ENCODE measurements around the gene EMC7. TPM values are rescaled to one million over a fixed set of nuclear protein-coding genes. Genes with fewer than 3 reads are reported as not detected.

Gene EMC7
- total and polyA plus RNA-seq, 9 of the 15 experiments (the other 6 are each of a cell fraction or from before 2014, with no cell fraction given): 25.8 to 92.8 (median 49.7) TPM

DNA sequence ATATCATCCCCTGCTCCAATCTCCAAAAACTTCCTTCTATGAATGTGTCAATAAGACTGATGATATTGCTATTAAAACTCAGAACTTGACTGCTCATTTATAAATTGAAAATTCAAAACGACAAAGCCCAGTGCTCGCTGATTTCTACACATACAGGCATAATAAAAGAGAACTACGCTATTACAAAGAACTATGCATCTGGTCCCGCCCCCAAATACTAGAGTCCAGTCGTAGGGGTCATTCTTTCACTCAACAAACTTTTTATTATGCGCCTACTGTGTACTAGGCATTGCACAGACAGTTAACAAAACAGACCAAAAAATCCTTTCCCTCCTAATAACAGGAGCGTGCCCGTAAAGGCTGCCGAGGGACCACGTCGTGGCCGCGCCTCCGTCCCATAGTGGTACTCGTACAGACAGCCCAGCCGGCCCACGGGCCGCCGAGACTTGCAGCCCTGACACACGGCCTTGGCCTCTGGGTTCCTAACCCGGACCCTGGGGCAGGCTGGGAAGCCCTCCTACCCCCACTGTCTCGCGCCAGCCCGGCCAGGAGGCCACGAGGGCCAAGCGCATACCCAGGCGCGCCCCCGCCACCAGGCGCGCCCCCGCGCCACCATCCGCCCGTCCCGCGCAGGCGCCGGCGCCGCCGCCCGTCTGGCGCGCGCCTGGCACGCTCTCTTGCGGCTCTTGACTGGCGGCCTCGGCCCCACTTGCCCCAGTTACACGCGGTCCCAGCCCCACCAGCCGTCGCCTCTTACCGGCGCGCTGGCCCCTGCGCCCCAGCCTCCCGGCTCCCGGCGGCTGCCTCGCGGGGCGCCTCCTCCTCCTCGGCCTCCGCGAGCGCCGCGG is 63.4 kb downstream of the EMC7 start:
- Histone ChIP-seq H3K79me2 (ENCODE audit: control insufficient read depth, insufficient read depth, low read length) (no peaks in the 10 kb centered on the region), H3K27me3 (ENCODE audit: control insufficient read depth in 2 of 2, insufficient read depth in 2 of 2, low read length in 2 of 2) (peaks cover 14 to 15% of the 10 kb centered on the region in 2 experiments; a peak in 4 of 5 replicates), H3K9me1 (ENCODE audit: control insufficient read depth, insufficient read depth, low read length) (no peaks in the 10 kb centered on the region), H3K9me3 (replicated peaks; ENCODE audit: control insufficient read depth, insufficient read depth, low read depth, low read length) (no peaks in the 10 kb centered on the region), H3K27ac (ENCODE audit: extremely low read depth, low read depth, low read length) (peak overlapping the region; percentile 46; the same call in 2 of the 3 replicates), H3K4me3 (peak overlapping the region; percentile 63), H3K4me1 (replicated peaks in 1 of 2; ENCODE audit: control insufficient read depth in 2 of 2, insufficient read depth in 2 of 2, low read length in 2 of 2) (peaks cover 3 to 12% of the 10 kb centered on the region in 2 experiments; a peak in 4 of 5 replicates), H3K36me3 (ENCODE audit: control insufficient read depth, insufficient read depth, low read length) (no peaks in the 10 kb centered on the region), H3K9ac (ENCODE audit: insufficient read depth in 1 of 2, low read depth in 2 of 2, low read length in 2 of 2) (peak overlapping the region; percentile 71 to 94), H4K20me1 (replicated peaks; ENCODE audit: control insufficient read depth, insufficient read depth, low read length) (no peaks in the 10 kb centered on the region), H3K4me2 (ENCODE audit: insufficient read depth, low read length) (peak overlapping the region; percentile 91), H2AFZ (ENCODE audit: low read depth, low read length) (peak overlapping the region; percentile 100)
- ChIA-PET POLR2A (interaction anchor here (0.6 kb wide), 1 partner anchor 58 kb away, joined by 3 read pairs; no protein-coding TSS in a partner anchor), CTCF (ENCODE audit: low intra/inter-chr PET ratio) (no interaction called here)
- ATAC-seq: peak; percentile 79
- WGBS (ENCODE audit: insufficient coverage, low coverage, missing lambda C conversion rate): 1% methylated on average over 39 of the region's 70 CpGs
- FAIRE-seq: peak; percentile 67
- intact Hi-C loops (cut with micrococcal nuclease) (no loop called here), in situ Hi-C loops (cut with MboI) (no loop called here)
- no TSS peak for BruUV-seq (replicated peaks)
- DNase-seq (ENCODE audit: extremely low read depth in 1 of 4, low spot score in 3 of 4): peak; percentile 68 to 76 (median 72)
- peak; percentile 74 for TF ChIP-seq ZFX (CRISPR knock-in tag; IDR thresholded peaks at IDR 0.05)
- TF ChIP-seq, protein P1, sequence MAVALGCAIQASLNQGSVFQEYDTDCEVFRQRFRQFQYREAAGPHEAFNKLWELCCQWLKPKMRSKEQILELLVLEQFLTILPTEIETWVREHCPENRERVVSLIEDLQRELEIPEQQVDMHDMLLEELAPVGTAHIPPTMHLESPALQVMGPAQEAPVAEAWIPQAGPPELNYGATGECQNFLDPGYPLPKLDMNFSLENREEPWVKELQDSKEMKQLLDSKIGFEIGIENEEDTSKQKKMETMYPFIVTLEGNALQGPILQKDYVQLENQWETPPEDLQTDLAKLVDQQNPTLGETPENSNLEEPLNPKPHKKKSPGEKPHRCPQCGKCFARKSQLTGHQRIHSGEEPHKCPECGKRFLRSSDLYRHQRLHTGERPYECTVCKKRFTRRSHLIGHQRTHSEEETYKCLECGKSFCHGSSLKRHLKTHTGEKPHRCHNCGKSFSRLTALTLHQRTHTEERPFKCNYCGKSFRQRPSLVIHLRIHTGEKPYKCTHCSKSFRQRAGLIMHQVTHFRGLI (CRISPR knock-in tag; IDR thresholded peaks at IDR 0.05): no peak
- no peak for TF ChIP-seq SP1 (CRISPR knock-in tag; IDR thresholded peaks at IDR 0.05)
- 0 out of 2 replicates have a peak, but pooled peaks have one; percentile 57 for TF ChIP-seq ZNF644 (tag; IDR thresholded peaks at IDR 0.05; ENCODE audit: low read depth)
- no peak for TF ChIP-seq ILK (tag; IDR thresholded peaks at IDR 0.05; ENCODE audit: borderline replicate concordance, low read depth)
- TF ChIP-seq ID3 (CRISPR knock-in tag; IDR thresholded peaks at IDR 0.05): no peak
- TF ChIP-seq ID3 (tag; IDR thresholded peaks at IDR 0.05): 0 out of 2 replicates have a peak, but pooled peaks have one; percentile 21
- peak; percentile 92 for TF ChIP-seq L3MBTL2 (IDR thresholded peaks at IDR 0.05)
- TF ChIP-seq CLOCK (CRISPR knock-in tag; IDR thresholded peaks at IDR 0.05; ENCODE audit: borderline replicate concordance): no peak
- TF ChIP-seq, protein P2, sequence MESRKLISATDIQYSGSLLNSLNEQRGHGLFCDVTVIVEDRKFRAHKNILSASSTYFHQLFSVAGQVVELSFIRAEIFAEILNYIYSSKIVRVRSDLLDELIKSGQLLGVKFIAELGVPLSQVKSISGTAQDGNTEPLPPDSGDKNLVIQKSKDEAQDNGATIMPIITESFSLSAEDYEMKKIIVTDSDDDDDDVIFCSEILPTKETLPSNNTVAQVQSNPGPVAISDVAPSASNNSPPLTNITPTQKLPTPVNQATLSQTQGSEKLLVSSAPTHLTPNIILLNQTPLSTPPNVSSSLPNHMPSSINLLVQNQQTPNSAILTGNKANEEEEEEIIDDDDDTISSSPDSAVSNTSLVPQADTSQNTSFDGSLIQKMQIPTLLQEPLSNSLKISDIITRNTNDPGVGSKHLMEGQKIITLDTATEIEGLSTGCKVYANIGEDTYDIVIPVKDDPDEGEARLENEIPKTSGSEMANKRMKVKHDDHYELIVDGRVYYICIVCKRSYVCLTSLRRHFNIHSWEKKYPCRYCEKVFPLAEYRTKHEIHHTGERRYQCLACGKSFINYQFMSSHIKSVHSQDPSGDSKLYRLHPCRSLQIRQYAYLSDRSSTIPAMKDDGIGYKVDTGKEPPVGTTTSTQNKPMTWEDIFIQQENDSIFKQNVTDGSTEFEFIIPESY (CRISPR knock-in tag; IDR thresholded peaks at IDR 0.05): peak; percentile 43; the same call in 1 of the 2 replicates
- TF ChIP-seq MAFG (tag; conservative IDR thresholded peaks at IDR 0.05): no peak

Measured in K562 (cell line).